ENCODE measurements around the gene GNA12.
"Not testable (repeated sequence)": the region's sequence is repeated elsewhere in the genome, so short reads cannot be mapped to it uniquely, and the experiment has no call there.

Gene GNA12

DNA sequence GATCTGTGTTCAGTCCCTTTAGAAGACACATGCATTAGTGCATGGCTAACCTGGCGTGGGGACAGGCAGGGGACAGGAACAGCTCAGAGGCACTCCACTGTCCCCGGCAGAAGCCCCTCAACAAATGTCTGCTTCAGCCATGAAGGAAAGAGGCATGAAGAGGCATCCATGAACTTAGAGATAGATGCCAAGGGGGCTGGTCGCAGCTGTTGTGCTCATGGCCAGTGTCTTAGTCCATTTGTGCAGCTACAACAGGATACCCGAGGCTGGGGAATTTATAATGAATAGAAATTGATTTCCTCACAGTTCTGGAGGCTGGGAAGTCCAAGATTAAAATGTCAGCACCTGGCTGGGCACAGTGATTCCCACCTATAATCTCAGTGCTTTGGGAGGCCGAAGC lies 14.5 kb upstream of the GNA12 start:
- Mint-ChIP-seq H3K4me1 (peaks cover 8% of the 10 kb centered on the region), H3K27me3 (no peaks in the 10 kb centered on the region), H3K4me3 (no peak overlapping the region), H3K36me3 (peaks cover 9% of the 10 kb centered on the region), H3K9me3 (no peaks in the 10 kb centered on the region), H3K27ac (no peak overlapping the region)
- ATAC-seq (ENCODE audit: low read depth) (no peak), DNase-seq (ENCODE audit: low spot score in 2 of 2) (no peak)

DNA sequence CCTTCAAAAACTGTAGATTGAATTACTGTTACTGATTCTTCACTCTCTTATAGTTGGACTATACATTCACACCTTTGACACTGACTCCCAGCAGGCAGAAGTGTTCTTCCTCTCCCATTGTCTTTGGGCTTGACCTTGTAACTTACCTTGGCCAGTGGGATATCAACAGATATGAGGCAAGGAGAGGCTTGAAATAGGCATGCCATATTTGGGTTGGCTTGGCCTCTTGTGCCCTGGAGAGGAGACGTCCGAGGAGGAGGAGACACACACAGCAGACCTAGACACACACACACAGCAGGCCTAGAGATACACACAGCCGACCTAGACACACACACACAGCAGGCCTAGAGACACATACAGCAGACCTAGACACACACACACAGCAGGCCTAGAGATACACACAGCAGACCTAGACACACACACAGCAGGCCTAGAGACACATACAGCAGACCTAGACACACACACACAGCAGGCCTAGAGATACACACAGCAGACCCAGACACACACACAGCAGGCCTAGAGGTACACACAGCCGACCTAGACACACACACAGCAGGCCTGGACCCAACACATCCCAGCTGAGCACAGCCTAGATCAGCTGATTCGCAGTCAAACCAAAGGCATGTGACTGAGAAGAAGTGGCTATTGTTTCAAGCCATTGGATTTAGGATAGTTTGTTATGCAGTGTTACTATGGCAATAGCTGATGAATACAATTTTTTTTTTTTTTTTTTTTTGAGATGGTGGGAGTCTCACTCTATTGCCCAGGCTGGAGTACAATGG lies 12.5 kb upstream of the GNA12 start:
- ATAC-seq (ENCODE audit: low read depth) (peak; percentile 29), DNase-seq (ENCODE audit: low spot score in 2 of 2) (no peak)
- H3K4me3 Mint-ChIP-seq: no peak overlapping the region
- H3K9me3 Mint-ChIP-seq: no peaks in the 10 kb centered on the region
- peaks cover 7% of the 10 kb centered on the region for H3K4me1 Mint-ChIP-seq
- H3K27me3 Mint-ChIP-seq: no peaks in the 10 kb centered on the region
- peaks cover 9% of the 10 kb centered on the region for H3K36me3 Mint-ChIP-seq
- no peak overlapping the region for H3K27ac Mint-ChIP-seq

DNA sequence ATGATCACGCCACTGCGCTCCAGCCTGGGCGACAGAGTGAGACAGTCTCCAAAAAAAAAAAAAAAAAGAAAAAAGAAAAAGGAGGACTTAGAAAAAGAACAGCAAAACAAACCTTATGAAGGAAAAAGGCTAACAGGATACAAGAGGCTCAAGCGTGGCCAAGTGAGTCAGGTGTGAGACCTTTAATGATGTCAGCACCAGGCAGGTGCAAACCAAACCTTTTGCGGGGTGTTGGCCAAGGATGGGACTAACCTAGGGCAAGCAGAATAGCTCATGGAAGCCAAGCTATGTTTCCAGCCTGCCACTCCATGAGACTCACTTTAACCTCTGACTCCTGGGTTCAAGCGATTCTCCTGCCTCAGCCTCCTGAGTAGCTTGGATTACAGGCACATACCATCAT lies 11.3 kb upstream of the GNA12 start:
- Mint-ChIP-seq H3K9me3 (no peaks in the 10 kb centered on the region), H3K4me1 (peaks cover 7% of the 10 kb centered on the region), H3K4me3 (no peak overlapping the region), H3K36me3 (peaks cover 7% of the 10 kb centered on the region), H3K27me3 (no peaks in the 10 kb centered on the region), H3K27ac (no peak overlapping the region)
- DNase-seq (ENCODE audit: low spot score in 2 of 2) (no peak), ATAC-seq (ENCODE audit: low read depth) (no peak)

DNA sequence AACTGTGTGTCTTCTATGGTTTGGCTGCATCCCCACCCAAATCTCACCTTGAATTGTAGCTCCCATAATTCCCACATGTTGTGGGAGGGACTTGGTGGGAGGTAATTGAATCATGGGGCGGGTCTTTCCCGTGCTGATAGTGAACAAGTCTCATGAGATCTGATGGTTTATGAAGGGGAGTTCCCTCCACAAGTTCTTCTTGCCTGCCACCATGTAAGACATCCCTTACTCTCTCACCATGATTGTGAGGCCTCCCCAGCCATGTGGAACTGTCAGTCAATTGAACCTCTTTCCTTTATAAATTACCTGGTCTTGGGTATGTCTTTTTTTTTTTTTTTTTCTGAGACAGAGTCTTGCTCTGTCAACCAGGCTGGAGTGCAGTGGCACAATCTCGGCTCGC lies 9.4 kb upstream of the GNA12 start:
- H3K27ac Mint-ChIP-seq; H3K27me3 Mint-ChIP-seq; DNase-seq (ENCODE audit: low spot score in 2 of 2); H3K4me1 Mint-ChIP-seq; H3K36me3 Mint-ChIP-seq; H3K9me3 Mint-ChIP-seq; H3K4me3 Mint-ChIP-seq: not testable (repeated sequence)
- ATAC-seq (ENCODE audit: low read depth): peak; percentile 34

DNA sequence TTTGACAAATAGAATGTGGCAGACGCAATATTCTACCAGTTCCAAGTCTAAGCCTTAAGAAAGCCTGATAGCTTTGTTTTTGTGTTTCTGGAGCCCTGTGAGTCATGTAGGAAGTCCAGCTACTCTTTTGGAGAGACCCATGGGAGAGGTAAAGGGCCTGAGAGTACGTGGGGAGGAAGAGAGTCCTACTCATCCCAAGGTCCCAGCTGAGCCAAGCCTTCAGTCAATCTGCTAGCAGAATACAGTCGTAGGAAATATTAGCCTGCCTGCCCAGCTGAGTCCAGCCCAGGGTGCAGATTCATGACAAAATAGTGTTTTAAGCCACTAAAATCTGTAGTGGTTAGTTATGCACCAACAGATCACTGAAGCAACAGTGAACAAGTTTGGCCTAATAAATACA lies 9.0 kb upstream of the GNA12 start:
- no peak overlapping the region for H3K4me3 Mint-ChIP-seq
- no peak overlapping the region for H3K27ac Mint-ChIP-seq
- H3K4me1 Mint-ChIP-seq: peaks cover 4% of the 10 kb centered on the region
- H3K27me3 Mint-ChIP-seq: no peaks in the 10 kb centered on the region
- no peak for ATAC-seq (ENCODE audit: low read depth)
- no peak for DNase-seq (ENCODE audit: low spot score in 2 of 2)
- peaks cover 5% of the 10 kb centered on the region for H3K36me3 Mint-ChIP-seq
- H3K9me3 Mint-ChIP-seq: no peaks in the 10 kb centered on the region

DNA sequence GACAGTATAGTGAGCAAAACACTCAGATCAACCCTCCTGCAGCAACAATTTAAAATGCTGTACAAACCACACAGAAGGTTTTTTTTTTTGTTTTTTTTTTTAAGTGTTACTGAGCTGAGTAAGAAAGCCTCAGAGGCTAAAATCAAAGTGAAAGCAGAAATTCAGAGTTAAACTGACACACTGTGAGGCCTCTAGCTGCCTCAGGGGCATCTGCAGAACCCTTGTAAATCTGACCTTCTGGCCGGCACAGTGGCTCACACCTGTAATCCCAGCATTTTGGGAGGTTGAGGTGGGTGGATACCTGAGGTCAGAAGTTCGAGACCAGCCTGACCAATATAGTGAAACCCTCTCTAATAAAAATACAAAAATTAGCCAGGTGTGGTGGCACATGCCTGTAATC lies 7.4 kb upstream of the GNA12 start:
- no peak overlapping the region for H3K4me3 Mint-ChIP-seq
- H3K27me3 Mint-ChIP-seq: no peaks in the 10 kb centered on the region
- H3K36me3 Mint-ChIP-seq: peaks cover 4% of the 10 kb centered on the region
- DNase-seq (ENCODE audit: low spot score in 2 of 2) (no peak), ATAC-seq (ENCODE audit: low read depth) (peak; percentile 50)
- H3K27ac Mint-ChIP-seq: no peak overlapping the region
- no peaks in the 10 kb centered on the region for H3K9me3 Mint-ChIP-seq
- H3K4me1 Mint-ChIP-seq: peaks cover 4% of the 10 kb centered on the region

DNA sequence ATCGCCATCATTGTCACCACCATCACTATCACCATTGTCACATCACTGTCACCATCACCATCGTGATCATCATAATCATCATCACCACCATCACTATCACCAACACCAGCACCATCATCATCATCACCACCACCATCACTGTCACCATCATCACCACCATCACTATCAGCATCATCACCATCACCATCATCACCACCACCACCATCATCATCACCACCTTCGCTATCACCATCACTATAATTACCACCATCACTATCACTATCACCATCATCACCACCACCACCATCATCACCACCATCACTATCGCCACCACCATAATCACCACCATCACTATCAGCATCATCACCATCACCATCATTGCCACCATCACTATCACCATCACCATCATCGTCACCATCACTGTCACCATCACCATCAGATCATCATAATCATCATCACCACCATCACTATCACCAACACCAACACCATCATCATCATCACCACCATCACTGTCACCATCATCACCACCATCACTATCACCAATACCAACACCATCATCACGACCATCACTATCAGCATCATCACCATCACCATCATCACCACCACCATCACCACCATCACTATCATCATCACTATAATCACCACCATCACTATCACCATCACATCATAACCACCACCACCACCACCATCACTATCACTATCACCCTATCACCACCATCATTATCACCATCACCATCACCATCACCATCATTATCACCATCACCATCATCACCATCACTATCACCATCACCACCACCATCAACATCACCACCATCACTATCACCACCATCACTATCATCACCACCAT lies 6.0 kb upstream of the GNA12 start:
- DNase-seq (ENCODE audit: low spot score in 2 of 2) (no peak), ATAC-seq (ENCODE audit: low read depth) (no peak)
- H3K4me3 Mint-ChIP-seq: no peak overlapping the region
- H3K4me1 Mint-ChIP-seq: peaks cover 5% of the 10 kb centered on the region
- no peaks in the 10 kb centered on the region for H3K9me3 Mint-ChIP-seq
- no peaks in the 10 kb centered on the region for H3K27me3 Mint-ChIP-seq
- no peak overlapping the region for H3K27ac Mint-ChIP-seq
- no peaks in the 10 kb centered on the region for H3K36me3 Mint-ChIP-seq

DNA sequence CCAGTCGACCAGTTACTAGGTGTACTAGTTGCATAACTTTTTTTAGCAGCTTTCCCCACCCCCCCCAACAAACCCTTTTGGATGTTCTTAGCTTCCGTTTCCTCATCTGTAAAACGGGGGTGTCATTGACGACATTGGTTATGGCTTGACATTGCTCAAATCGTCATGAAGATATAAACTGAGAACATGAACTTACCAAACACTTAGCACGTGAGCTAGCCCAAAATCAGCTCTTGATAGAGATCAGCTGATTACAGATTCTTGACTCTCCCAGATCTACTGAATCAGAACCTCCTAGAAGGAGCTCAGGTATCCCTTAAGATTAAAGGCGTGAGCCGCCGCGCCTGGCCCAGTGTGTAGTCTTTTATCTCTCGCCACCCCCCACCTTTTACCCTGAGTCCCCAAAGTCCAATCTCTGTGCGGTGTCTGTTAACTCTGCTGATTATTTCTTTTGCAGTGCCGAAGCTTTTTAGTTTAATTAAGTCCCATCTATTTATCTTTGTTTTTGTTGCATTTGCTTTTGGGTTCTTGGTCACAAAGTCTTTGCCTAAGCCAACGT lies 1.0 kb upstream of the GNA12 start:
- peaks cover 25% of the 10 kb centered on the region for H3K4me1 Mint-ChIP-seq
- no peak for DNase-seq (ENCODE audit: low spot score in 2 of 2)
- H3K4me3 Mint-ChIP-seq: peak overlapping the region; percentile 91
- H3K36me3 Mint-ChIP-seq: peaks cover 12% of the 10 kb centered on the region
- peak overlapping the region; percentile 85 for H3K27ac Mint-ChIP-seq
- H3K27me3 Mint-ChIP-seq: no peaks in the 10 kb centered on the region
- no peak for ATAC-seq (ENCODE audit: low read depth)
- no peaks in the 10 kb centered on the region for H3K9me3 Mint-ChIP-seq

DNA sequence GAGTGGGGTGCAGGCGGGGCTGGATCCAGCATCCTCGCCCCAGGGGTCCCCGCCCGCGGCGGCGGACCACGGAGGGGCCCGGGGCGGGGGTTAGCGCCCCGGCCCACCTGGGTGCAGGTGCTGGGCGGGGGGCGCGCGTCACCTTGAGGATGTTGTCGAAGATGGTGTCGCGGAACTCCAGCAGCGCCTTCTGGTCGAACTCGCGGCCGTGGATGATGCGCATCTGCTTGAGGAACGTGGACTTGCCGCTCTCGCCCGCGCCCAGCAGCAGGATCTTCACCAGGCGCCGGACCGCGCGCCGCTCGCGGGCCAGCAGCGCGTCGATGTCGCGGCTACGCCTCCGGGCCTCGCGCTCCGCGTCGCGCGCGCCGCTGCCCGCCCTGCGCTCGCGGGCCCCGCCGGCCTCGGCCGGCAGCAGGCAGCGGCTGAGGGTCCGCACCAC lies 376 bp downstream of the GNA12 start:
- H3K4me3 Mint-ChIP-seq: peak overlapping the region; percentile 77
- ATAC-seq (ENCODE audit: low read depth) (peak; percentile 11), DNase-seq (ENCODE audit: low spot score in 2 of 2) (no peak)
- no peaks in the 10 kb centered on the region for H3K27me3 Mint-ChIP-seq
- peaks cover 12% of the 10 kb centered on the region for H3K36me3 Mint-ChIP-seq
- H3K27ac Mint-ChIP-seq: peak overlapping the region; percentile 87
- no peaks in the 10 kb centered on the region for H3K9me3 Mint-ChIP-seq
- peaks cover 35% of the 10 kb centered on the region for H3K4me1 Mint-ChIP-seq

DNA sequence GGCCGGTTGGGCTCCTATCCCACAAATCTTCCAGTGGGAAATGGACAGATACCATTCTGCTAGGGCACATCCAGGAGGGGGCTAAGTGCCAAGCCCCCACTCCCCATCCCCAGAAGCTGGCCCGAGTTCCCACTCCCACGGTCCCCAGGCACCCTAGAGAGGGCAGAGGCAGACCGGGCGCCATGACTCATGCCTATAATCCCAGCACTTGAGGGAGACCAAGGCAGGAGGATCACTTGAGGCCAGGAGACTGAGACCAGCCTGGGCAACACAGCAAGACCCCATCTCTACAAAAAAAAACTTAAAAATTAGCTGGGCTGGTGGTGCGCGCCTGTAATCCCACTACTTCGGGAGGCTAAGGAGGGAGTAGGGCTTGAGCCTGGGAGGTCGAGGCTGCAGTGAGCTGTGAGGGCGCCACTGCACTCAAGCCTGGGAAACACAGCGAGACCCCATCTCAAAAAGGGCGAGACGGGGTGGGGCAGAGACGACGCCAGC lies 870 bp downstream of the GNA12 start:
- ATAC-seq (ENCODE audit: low read depth) (no peak), DNase-seq (ENCODE audit: low spot score in 2 of 2) (no peak)
- H3K4me3 Mint-ChIP-seq: peak overlapping the region; percentile 88
- peaks cover 38% of the 10 kb centered on the region for H3K4me1 Mint-ChIP-seq
- H3K27ac Mint-ChIP-seq: peak overlapping the region; percentile 87
- peaks cover 12% of the 10 kb centered on the region for H3K36me3 Mint-ChIP-seq
- H3K9me3 Mint-ChIP-seq: no peaks in the 10 kb centered on the region
- no peaks in the 10 kb centered on the region for H3K27me3 Mint-ChIP-seq

DNA sequence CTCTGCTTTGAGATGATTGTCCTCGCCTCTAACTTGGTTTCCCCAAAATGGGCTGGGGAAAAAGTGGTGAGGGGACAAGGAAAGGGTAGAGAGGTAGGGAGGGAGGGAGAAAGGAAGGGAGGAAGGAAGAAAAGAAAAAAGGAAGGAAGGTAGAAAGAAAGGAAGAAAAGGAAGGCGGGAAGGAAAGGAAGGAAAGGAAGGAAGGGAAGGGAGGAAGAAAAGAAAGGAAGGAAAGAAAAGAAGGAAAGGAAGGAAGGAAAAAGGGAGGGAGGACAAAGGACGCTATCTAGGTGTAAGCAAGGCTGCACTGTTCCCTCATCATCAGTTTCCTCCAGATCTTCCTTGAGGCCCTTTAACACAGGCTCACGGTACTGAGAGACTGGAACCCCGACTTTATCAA lies 2.2 kb downstream of the GNA12 start:
- peaks cover 47% of the 10 kb centered on the region for H3K4me1 Mint-ChIP-seq
- no peaks in the 10 kb centered on the region for H3K27me3 Mint-ChIP-seq
- DNase-seq (ENCODE audit: low spot score in 2 of 2) (no peak), ATAC-seq (ENCODE audit: low read depth) (no peak)
- peak overlapping the region; percentile 93 for H3K27ac Mint-ChIP-seq
- H3K36me3 Mint-ChIP-seq: peaks cover 16% of the 10 kb centered on the region
- H3K4me3 Mint-ChIP-seq: peak overlapping the region; percentile 47
- H3K9me3 Mint-ChIP-seq: no peaks in the 10 kb centered on the region

DNA sequence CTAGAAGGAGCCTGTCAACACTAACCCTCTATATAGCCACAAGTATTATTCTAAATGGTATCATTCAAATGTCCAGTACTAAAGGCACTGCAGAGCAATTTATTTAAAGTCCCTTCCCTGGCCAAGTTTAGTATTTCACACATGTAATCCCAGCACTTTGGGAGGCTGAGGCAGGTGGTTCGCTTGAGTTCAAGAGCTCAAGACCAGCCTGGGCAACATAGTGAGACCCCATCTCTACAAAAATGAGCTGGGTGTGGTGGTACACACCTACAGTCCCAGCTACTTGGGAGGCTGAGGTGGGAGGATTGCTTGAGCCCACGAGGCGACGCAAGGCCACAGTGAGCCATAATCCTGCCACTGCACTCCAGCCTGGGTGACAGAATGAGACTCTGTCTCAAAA lies 3.6 kb downstream of the GNA12 start:
- Mint-ChIP-seq H3K27me3 (no peaks in the 10 kb centered on the region), H3K36me3 (peaks cover 21% of the 10 kb centered on the region), H3K9me3 (no peaks in the 10 kb centered on the region), H3K4me3 (peak overlapping the region; percentile 21), H3K4me1 (peaks cover 55% of the 10 kb centered on the region), H3K27ac (peak overlapping the region; percentile 93)
- ATAC-seq (ENCODE audit: low read depth) (no peak), DNase-seq (ENCODE audit: low spot score in 2 of 2) (no peak)

DNA sequence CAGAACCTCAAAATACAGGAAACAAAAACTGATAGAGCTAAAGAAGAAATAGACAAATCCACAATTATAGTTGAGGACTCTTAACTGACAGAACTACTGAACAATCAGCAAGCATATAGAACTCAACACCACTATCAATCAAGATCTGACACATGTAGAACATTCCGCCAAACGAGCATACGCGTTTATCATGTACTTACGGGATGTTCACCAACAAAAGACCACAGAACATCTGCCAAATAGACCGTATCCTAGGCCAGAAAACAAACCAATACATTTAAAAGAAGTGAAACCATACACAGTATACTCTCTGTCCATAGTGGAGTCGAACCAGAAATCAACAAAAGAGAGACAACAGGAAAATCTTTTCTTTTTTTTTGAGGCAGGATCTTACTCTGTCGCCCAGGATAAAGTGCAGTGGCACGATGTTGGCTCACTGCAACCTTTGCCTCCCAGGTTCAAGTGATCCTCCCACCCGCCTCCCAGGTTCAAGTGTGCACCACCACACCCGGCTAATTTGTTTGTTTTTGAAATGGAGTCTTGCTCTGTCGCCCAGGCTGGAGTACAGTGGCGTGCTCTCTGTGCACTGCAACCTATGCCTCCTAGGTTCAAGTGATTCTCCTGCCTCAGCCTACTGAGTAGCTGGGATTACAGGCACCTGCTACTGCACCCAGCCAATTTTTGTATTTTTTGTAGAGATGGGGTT lies 5.1 kb downstream of the GNA12 start:
- peaks cover 27% of the 10 kb centered on the region for H3K36me3 Mint-ChIP-seq

DNA sequence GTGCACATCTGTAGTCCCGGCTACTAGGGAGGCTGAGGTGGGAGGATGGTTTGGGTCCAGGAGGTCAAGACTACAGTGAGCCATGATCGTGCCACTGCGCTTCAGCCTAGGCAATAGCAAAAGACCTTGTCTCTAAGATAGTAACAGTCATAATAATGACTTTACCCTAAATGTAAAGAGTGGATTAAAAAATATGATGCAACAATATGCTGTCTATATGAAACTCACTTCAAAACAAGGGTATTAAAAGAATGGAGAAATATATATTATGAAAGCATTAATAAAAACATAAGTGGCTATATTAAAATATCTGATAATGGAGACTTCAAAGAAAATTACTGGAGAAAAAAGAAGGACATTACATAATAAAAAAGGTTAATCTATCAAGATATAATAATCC lies 5.7 kb downstream of the GNA12 start:
- peak overlapping the region; percentile 63 for H3K4me3 Mint-ChIP-seq
- ATAC-seq (ENCODE audit: low read depth): no peak

More for the DNA sequence above, 5.1 kb downstream of the GNA12 start:
- no peaks in the 10 kb centered on the region for H3K9me3 Mint-ChIP-seq
- peak overlapping the region; percentile 63 for H3K4me3 Mint-ChIP-seq
- DNase-seq (ENCODE audit: low spot score in 2 of 2) (peak in 1 of 2 donors; percentile 56), ATAC-seq (ENCODE audit: low read depth) (peak; percentile 93)
- H3K27ac Mint-ChIP-seq: peak overlapping the region; percentile 93
- no peaks in the 10 kb centered on the region for H3K27me3 Mint-ChIP-seq
- peaks cover 62% of the 10 kb centered on the region for H3K4me1 Mint-ChIP-seq

More for the DNA sequence above, 5.7 kb downstream of the GNA12 start:
- peaks cover 62% of the 10 kb centered on the region for H3K4me1 Mint-ChIP-seq
- peak overlapping the region; percentile 93 for H3K27ac Mint-ChIP-seq
- H3K27me3 Mint-ChIP-seq: no peaks in the 10 kb centered on the region
- no peaks in the 10 kb centered on the region for H3K9me3 Mint-ChIP-seq
- peaks cover 27% of the 10 kb centered on the region for H3K36me3 Mint-ChIP-seq
- no peak for DNase-seq (ENCODE audit: low spot score in 2 of 2)
